HG03039 (cell line): ENCODE results near the gene OR13G1.
"Not testable (repeated sequence)": the region's sequence is repeated elsewhere in the genome, so short reads cannot be mapped to it uniquely, and the experiment has no call there.

Experiments
- ATAC-seq: cut with Tn5 transposase; IDR thresholded peaks from one replicate; pipeline ENCODE4 v1.9.1; 2021; ENCODE audit warnings: mild to moderate bottlenecking, moderate library complexity; ENCODE audit not compliant: unreplicated experiment

The OR13G1 gene

GRCh38 chr1:247679639-247680038 lies at the start of gene OR13G1:
OR13G1 (minus strand) TSS chr1:247679739; CDS start chr1:247673041, 6,698 bp downstream.
- no peak for ATAC-seq

GRCh38 chr1:247721222-247721621 lies 41.7 kb upstream of the OR13G1 start:
- ATAC-seq: no peak

- no peak for ATAC-seq
Observed at GRCh38 chr1:247716546-247716945, 37.0 kb upstream of the OR13G1 start, which contains the start of gene OR6F1. OR6F1 (minus strand) TSS chr1:247716646; CDS start chr1:247712755, 3,891 bp downstream.

- ATAC-seq: no peak
Observed at GRCh38 chr1:247713753-247714152, 34.2 kb upstream of the OR13G1 start.

GRCh38 chr1:247710681-247711080 lies 31.1 kb upstream of the OR13G1 start:
- not testable (repeated sequence) for ATAC-seq

- ATAC-seq: no peak
Observed at GRCh38 chr1:247701338-247701737, 21.8 kb upstream of the OR13G1 start.

GRCh38 chr1:247681288-247681897 lies 1.9 kb upstream of the OR13G1 start:
- ATAC-seq: peak; percentile 88

GRCh38 chr1:247680171-247680570 lies 632 bp upstream of the OR13G1 start:
- no peak for ATAC-seq

- ATAC-seq: no peak
Observed at GRCh38 chr1:247669225-247669624, 10.3 kb downstream of the OR13G1 start.

- no peak for ATAC-seq
Observed at GRCh38 chr1:247656221-247656875, 23.2 kb downstream of the OR13G1 start.

GRCh38 chr1:247653040-247653439 lies 26.5 kb downstream of the OR13G1 start:
- ATAC-seq: no peak

GRCh38 chr1:247647864-247648263 lies 31.7 kb downstream of the OR13G1 start:
- no peak for ATAC-seq

- no peak for ATAC-seq
Observed at GRCh38 chr1:247646867-247647266, 32.7 kb downstream of the OR13G1 start.

GRCh38 chr1:247642742-247643141 lies 36.8 kb downstream of the OR13G1 start:
- ATAC-seq: no peak

GRCh38 chr1:247639381-247639981 lies 40.1 kb downstream of the OR13G1 start:
- ATAC-seq: no peak

GRCh38 chr1:247638781-247639180 lies 40.8 kb downstream of the OR13G1 start:
- no peak for ATAC-seq

GRCh38 chr1:247638011-247638410 lies 41.5 kb downstream of the OR13G1 start:
- no peak for ATAC-seq

GRCh38 chr1:247627951-247628350 lies 51.6 kb downstream of the OR13G1 start:
- ATAC-seq: no peak
